T-cell (primary cell): Measurements from ENCODE around the gene CYB561A3. TPM values are rescaled to one million over a fixed set of nuclear protein-coding genes. Genes with fewer than 3 reads are reported as not detected.

Experiments
- ATAC-seq, 4 experiments: fragments of 200-7000 bp in 3 of 4; fragments of 150-1000 bp in 1 of 4; cut with Tn5 transposase; replicated peaks in 1 of 4; 1 replicate in 3 of 4; 2 replicates in 1 of 4; pipeline ENCODE4 v1.10.0; 2021; ENCODE audit warnings: moderate library complexity in 3 of 4, mild to moderate bottlenecking in 2 of 4, moderate number of reproducible peaks in 1 of 4
- CTCF ChIA-PET, 2 donors: fragments of 300-600 bp; sonication (Branson Sonifier 250); formaldehyde crosslinking; loops; one replicate each; lab custom pipeline; 2022; ENCODE audit warnings: antibody characterized with exemption in 2 of 2; lab: Charles Lee
- POLR2A ChIA-PET, 2 donors: fragments of 300-600 bp; sonication (Branson Sonifier 250); formaldehyde crosslinking; loops; one replicate each; lab custom pipeline; 2022; ENCODE audit warnings: antibody characterized with exemption in 2 of 2; lab: Charles Lee
- DNase-seq, 35 experiments: peaks; one replicate each; pipeline versions ENCODE4 v3.0.0 to v3.0.0-alpha.2; 2013 to 2023
- H3K27ac ChIP-seq: one replicate; pipeline ENCODE4 v1.5.1; 2013; ENCODE audit warnings: low read length
- H3K27me3 ChIP-seq, 2 experiments: replicated peaks in 1 of 2; 1 replicate in 1 of 2; 2 replicates in 1 of 2; pipeline versions ENCODE4 v1.6.1 to v1.7.0; 2013; ENCODE audit warnings: low read length in 1 of 2, mixed read lengths in 1 of 2; ENCODE audit not compliant: control insufficient read depth in 2 of 2, insufficient read depth in 2 of 2; ENCODE audit errors: extremely low read depth in 1 of 2
- H3K36me3 ChIP-seq, 2 donors: 1 replicate in 1 of 2; 2 replicates in 1 of 2; pipeline versions ENCODE4 v1.6.1 to v1.7.0; 2013; ENCODE audit warnings: low read length in 1 of 2; ENCODE audit not compliant: control insufficient read depth in 2 of 2, insufficient read depth in 1 of 2; ENCODE audit errors: extremely low read depth in 1 of 2
- H3K4me1 ChIP-seq, 2 experiments: 1 replicate in 1 of 2; 2 replicates in 1 of 2; pipeline versions ENCODE4 v1.6.1 to v1.7.0; 2013; ENCODE audit warnings: low read length in 2 of 2, mixed read lengths in 1 of 2; ENCODE audit not compliant: insufficient read depth in 2 of 2, control insufficient read depth in 1 of 2; ENCODE audit errors: extremely low read depth in 1 of 2
- H3K4me3 ChIP-seq, 2 donors: 1 replicate in 1 of 2; 2 replicates in 1 of 2; pipeline versions ENCODE4 v1.5.1 to v1.7.0; 2013; ENCODE audit warnings: mild to moderate bottlenecking in 2 of 2, low read length in 1 of 2, moderate library complexity in 1 of 2; ENCODE audit not compliant: control insufficient read depth in 1 of 2; ENCODE audit errors: extremely low read depth in 1 of 2
- H3K9me3 ChIP-seq: 2 replicates; pipeline ENCODE4 v1.7.0; 2013
- H3K27ac Mint-ChIP-seq, 2 donors: one replicate each; pipeline ENCODE4 v1.8.0; 2020 to 2021; ENCODE audit warnings: mild to moderate bottlenecking in 2 of 2, mixed read lengths in 2 of 2
- H3K27me3 Mint-ChIP-seq, 2 donors: one replicate each; pipeline ENCODE4 v1.8.0; 2021 to 2022; ENCODE audit warnings: mixed read lengths in 2 of 2
- H3K36me3 Mint-ChIP-seq: one replicate; pipeline ENCODE4 v1.8.0; 2021; ENCODE audit warnings: mixed read lengths
- H3K4me1 Mint-ChIP-seq, 3 donors: one replicate each; pipeline ENCODE4 v1.8.0; 2020 to 2022; ENCODE audit warnings: mixed read lengths in 3 of 3, mild to moderate bottlenecking in 1 of 3
- H3K4me3 Mint-ChIP-seq, 3 donors: one replicate each; pipeline ENCODE4 v1.8.0; 2020 to 2022; ENCODE audit warnings: mild to moderate bottlenecking in 3 of 3, mixed read lengths in 3 of 3, moderate library complexity in 3 of 3
- H3K9me3 Mint-ChIP-seq, 3 donors: one replicate each; pipeline ENCODE4 v1.8.0; 2020 to 2022; ENCODE audit warnings: mixed read lengths in 3 of 3
- WGBS: methylation state at CpG from one replicate; pipeline ENCODE4 v1.1.5; 2013; ENCODE audit warnings: missing lambda C conversion rate; ENCODE audit not compliant: insufficient coverage; 5-methylcytosine and 5-hydroxymethylcytosine counted together
- total RNA-seq, 35 experiments: library from RNA in 6 of 35; stranded (reverse) in 6 of 35; fragments of 120-200 nt in 1 of 35; gene quantifications; one replicate each; pipeline versions ENCODE4 v1.2.1 to v1.2.4 and lab custom pipeline; 2013 to 2026

Gene CYB561A3
- total RNA-seq, 5 donors from 2014 or later (not counting 1 experiment from before 2014, with no cell fraction given), result 34.8 to 49.1 (median 47.3) TPM

- H3K27ac Mint-ChIP-seq, result peak within 1 kb of the TSS; percentile 97 to 99
- ChIA-PET CTCF (interaction anchor here (1.0 to 2.5 kb wide), 4 partner anchors 29 to 60 kb away, joined by 4 to 17 read pairs (median 9); partner anchors contain the start of genes CYB561A3 (in 1 of the 2), TMEM138 (in 1 of the 2) and TMEM216 (in 1 of the 2)), POLR2A (interaction anchor here (0.5 to 1.3 kb wide), 2 partner anchors 30 to 678 kb away, joined by 3 to 4 read pairs; partner anchors contain the start of gene TMEM138 (in 1 of the 2))
- peaks cover 24% of the 10 kb centered on the region for H3K36me3 Mint-ChIP-seq
- peak within 1 kb of the TSS; percentile 92 to 94 (median 92) for H3K4me3 Mint-ChIP-seq
- H3K27me3 ChIP-seq, result no peaks in the 10 kb centered on the region
- peaks cover 60 to 61% (median 61%) of the 10 kb centered on the region in 3 donors for H3K4me1 Mint-ChIP-seq
- peak; percentile 94 to 96 (median 95) for ATAC-seq
- H3K27me3 Mint-ChIP-seq, result no peaks in the 10 kb centered on the region
- H3K4me3 ChIP-seq, result peak within 1 kb of the TSS; percentile 74 to 83
- peaks cover 22 to 46% of the 10 kb centered on the region in 2 experiments for H3K4me1 ChIP-seq
- no peaks in the 10 kb centered on the region for H3K9me3 Mint-ChIP-seq
- under 1% methylated on average over 62 of the region's 81 CpGs for WGBS
- peaks cover 8 to 23% of the 10 kb centered on the region in 2 donors for H3K36me3 ChIP-seq
- H3K9me3 ChIP-seq, result no peaks in the 10 kb centered on the region
- peak; percentile 94 to 99 (median 96) for DNase-seq
- H3K27ac ChIP-seq, result peak within 1 kb of the TSS; percentile 85
Measured at GRCh38 chr11:61332797-61333549, 28.7 kb downstream of the CYB561A3 start, which contains the start of the genes DDB1 and TKFC. Gene DDB1 (minus strand): TSS chr11:61333105. CDS start chr11:61332968, 137 bp downstream. Gene TKFC (plus strand): TSS chr11:61333228. CDS start chr11:61334729, 1,501 bp downstream.

- ATAC-seq, result no peak
- peaks cover 8 to 29% of the 10 kb centered on the region in 2 donors for H3K36me3 ChIP-seq
- H3K36me3 Mint-ChIP-seq, result peaks cover 30% of the 10 kb centered on the region
- H3K4me1 ChIP-seq, result peaks cover 22 to 46% of the 10 kb centered on the region in 2 experiments
- H3K9me3 ChIP-seq, result no peaks in the 10 kb centered on the region
- DNase-seq, result peak in 7 of 35 experiments; percentile 2 to 11 (median 5)
- H3K4me3 Mint-ChIP-seq, result peak overlapping the region; percentile 92 to 94 (median 92)
- no peaks in the 10 kb centered on the region for H3K9me3 Mint-ChIP-seq
- POLR2A ChIA-PET, result interaction anchor here in 1 of 2 donors (1.1 kb wide), 1 partner anchor 98 kb away, joined by 4 read pairs; the partner anchor contains the start of genes CPSF7 and SDHAF2
- H3K27me3 ChIP-seq, result no peaks in the 10 kb centered on the region
- H3K27me3 Mint-ChIP-seq, result no peaks in the 10 kb centered on the region
- WGBS, result 2% methylated on average over 24 of the region's 24 CpGs
- peak overlapping the region; percentile 79 to 84 for H3K27ac Mint-ChIP-seq
- CTCF ChIA-PET, result interaction anchor here in 1 of 2 donors (0.7 kb wide), 1 partner anchor 61 kb away, joined by 3 read pairs; no protein-coding TSS in a partner anchor
- H3K4me1 Mint-ChIP-seq, result peaks cover 60 to 67% (median 67%) of the 10 kb centered on the region in 3 donors
- peak overlapping the region; percentile 74 to 83 for H3K4me3 ChIP-seq
- peak overlapping the region; percentile 58 for H3K27ac ChIP-seq
Measured at GRCh38 chr11:61332281-61332796, 29.3 kb downstream of the CYB561A3 start.

GRCh38 chr11:61331651-61332050, 30.0 kb downstream of the CYB561A3 start:
- 81% methylated on average over 5 of the region's 6 CpGs for WGBS
- no peaks in the 10 kb centered on the region for H3K27me3 ChIP-seq
- H3K9me3 ChIP-seq, result no peaks in the 10 kb centered on the region
- Mint-ChIP-seq H3K4me1 (peaks cover 55 to 67% (median 63%) of the 10 kb centered on the region in 3 donors), H3K27me3 (no peaks in the 10 kb centered on the region), H3K4me3 (peak overlapping the region; percentile 92 to 94 (median 92)), H3K9me3 (no peaks in the 10 kb centered on the region), H3K36me3 (peaks cover 30% of the 10 kb centered on the region), H3K27ac (peak overlapping the region; percentile 79 to 84)
- peak overlapping the region; percentile 6 to 83 for H3K4me3 ChIP-seq
- no peak for ATAC-seq
- CTCF ChIA-PET, result interaction anchor here in 1 of 2 donors (0.7 kb wide), 1 partner anchor 61 kb away, joined by 3 read pairs; no protein-coding TSS in a partner anchor
- no peak for DNase-seq
- peaks cover 8 to 35% of the 10 kb centered on the region in 2 donors for H3K36me3 ChIP-seq
- peaks cover 22 to 45% of the 10 kb centered on the region in 2 experiments for H3K4me1 ChIP-seq
- POLR2A ChIA-PET, result interaction anchor here in 1 of 2 donors (1.1 kb wide), 1 partner anchor 98 kb away, joined by 4 read pairs; the partner anchor contains the start of genes CPSF7 and SDHAF2
- no peak overlapping the region for H3K27ac ChIP-seq

- H3K4me1 Mint-ChIP-seq, result peaks cover 48 to 61% (median 59%) of the 10 kb centered on the region in 3 donors
- Histone ChIP-seq H3K36me3 (peaks cover 8 to 52% of the 10 kb centered on the region in 2 donors), H3K9me3 (no peaks in the 10 kb centered on the region), H3K27ac (no peak overlapping the region), H3K4me1 (peaks cover 22 to 33% of the 10 kb centered on the region in 2 experiments), H3K27me3 (no peaks in the 10 kb centered on the region), H3K4me3 (no peak overlapping the region)
- no peak overlapping the region for H3K27ac Mint-ChIP-seq
- H3K36me3 Mint-ChIP-seq, result peaks cover 47% of the 10 kb centered on the region
- no peak for DNase-seq
- ChIA-PET CTCF (interaction anchor here (0.8 to 1.2 kb wide), 2 partner anchors 97 to 110 kb away, joined by 3 to 4 read pairs; no protein-coding TSS in a partner anchor), POLR2A (interaction anchor here in 1 of 2 donors (0.6 kb wide), 1 partner anchor 65 kb away, joined by 3 read pairs; no protein-coding TSS in a partner anchor)
- 96% methylated on average over 4 of the region's 4 CpGs for WGBS
- no peaks in the 10 kb centered on the region for H3K9me3 Mint-ChIP-seq
- H3K4me3 Mint-ChIP-seq, result no peak overlapping the region
- ATAC-seq, result no peak
- no peaks in the 10 kb centered on the region for H3K27me3 Mint-ChIP-seq
Measured at GRCh38 chr11:61329871-61330270, 31.8 kb downstream of the CYB561A3 start.

- Histone ChIP-seq H3K9me3 (no peaks in the 10 kb centered on the region), H3K4me3 (no peak overlapping the region), H3K27me3 (no peaks in the 10 kb centered on the region), H3K36me3 (peaks cover 12 to 66% of the 10 kb centered on the region in 2 donors), H3K4me1 (peaks cover 14 to 23% of the 10 kb centered on the region in 2 experiments), H3K27ac (no peak overlapping the region)
- H3K27me3 Mint-ChIP-seq, result no peaks in the 10 kb centered on the region
- WGBS, result 97% methylated on average over 9 of the region's 9 CpGs
- POLR2A ChIA-PET, result interaction anchor here in 1 of 2 donors (0.5 to 1.1 kb wide), 3 partner anchors 8 to 275 kb away, joined by 3 to 4 read pairs (median 3); no protein-coding TSS in a partner anchor
- CTCF ChIA-PET, result no interaction called here
- DNase-seq (no peak), ATAC-seq (no peak)
- H3K4me1 Mint-ChIP-seq, result peaks cover 42 to 51% (median 49%) of the 10 kb centered on the region in 3 donors
- H3K9me3 Mint-ChIP-seq, result no peaks in the 10 kb centered on the region
- H3K4me3 Mint-ChIP-seq, result no peak overlapping the region
- H3K36me3 Mint-ChIP-seq, result peaks cover 58% of the 10 kb centered on the region
- H3K27ac Mint-ChIP-seq, result no peak overlapping the region
Measured at GRCh38 chr11:61328351-61328750, 33.3 kb downstream of the CYB561A3 start.
